IPS DF 6.9 (cell line): Measurements from ENCODE around the gene RPH3AL.
"Not testable (repeated sequence)": the region's sequence is repeated elsewhere in the genome, so short reads cannot be mapped to it uniquely, and the experiment has no call there.

Source experiments
- DNase-seq: peaks from one replicate; pipeline ENCODE4 v3.0.0-alpha.2; 2013; ENCODE audit warnings: low read depth, low spot score
- H3K27ac ChIP-seq: one replicate; pipeline ENCODE4 v1.5.1; 2013; ENCODE audit warnings: low read length, control low read depth
- H3K27me3 ChIP-seq: 2 replicates; pipeline ENCODE4 v1.6.1; 2013; ENCODE audit warnings: mild to moderate bottlenecking, low read length; ENCODE audit not compliant: control insufficient read depth, insufficient read depth
- H3K36me3 ChIP-seq: 2 replicates; pipeline ENCODE4 v1.6.1; 2013; ENCODE audit warnings: low read length; ENCODE audit not compliant: control insufficient read depth, insufficient read depth
- H3K4me1 ChIP-seq: 2 replicates; pipeline ENCODE4 v1.6.1; 2013; ENCODE audit warnings: low read length; ENCODE audit not compliant: control insufficient read depth, insufficient read depth
- H3K4me3 ChIP-seq: 2 replicates; pipeline ENCODE4 v1.5.1; 2013; ENCODE audit warnings: mild to moderate bottlenecking, low read length
- H3K9me3 ChIP-seq: 2 replicates; pipeline ENCODE4 v1.6.1; 2013; ENCODE audit warnings: low read length, inconsistent platforms; ENCODE audit not compliant: control insufficient read depth, insufficient read depth
- WGBS: extraction: QIAGEN DNeasy Blood & Tissue Kit; methylation state at CpG from one replicate; pipeline ENCODE4 v1.1.7; 2013; ENCODE audit warnings: mixed read lengths, missing lambda C conversion rate; ENCODE audit not compliant: insufficient read length, insufficient coverage; 5-methylcytosine and 5-hydroxymethylcytosine counted together

Gene RPH3AL

DNA sequence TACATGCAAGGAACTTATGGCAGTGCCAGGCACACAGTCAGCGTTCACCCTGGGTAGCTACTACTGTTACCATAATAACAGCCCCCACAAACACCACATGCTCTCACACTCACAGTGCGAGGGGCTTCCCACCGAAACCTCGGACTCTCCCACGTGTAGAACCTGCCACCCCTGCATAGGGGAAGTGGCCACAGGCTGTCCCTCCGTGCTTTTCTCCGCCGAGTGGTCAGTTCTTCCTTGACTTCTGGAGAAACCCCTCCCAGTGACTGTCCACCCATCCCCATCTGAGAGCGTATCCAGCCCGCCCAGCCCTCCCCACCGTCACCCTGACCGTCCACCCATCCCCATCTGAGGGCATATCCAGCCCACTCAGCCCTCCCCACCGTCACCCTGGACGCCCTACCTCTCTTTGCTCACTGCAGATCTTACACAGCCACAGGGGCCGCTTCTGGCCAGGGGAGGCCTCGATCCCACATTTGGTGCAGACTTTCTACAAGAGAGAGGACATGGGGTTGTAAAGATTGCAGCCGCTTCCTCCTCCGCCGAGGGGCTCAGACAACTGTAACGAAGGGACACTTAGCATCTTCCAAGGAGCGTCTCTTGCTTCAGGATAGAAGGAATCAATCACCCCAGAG, 71.1 kb downstream of the RPH3AL start:
- Histone ChIP-seq H3K4me1 (peaks cover 2% of the 10 kb centered on the region; the same call in 1 of the 2 replicates), H3K9me3 (no peaks in the 10 kb centered on the region), H3K4me3 (no peak overlapping the region), H3K36me3 (no peaks in the 10 kb centered on the region; the same call in 1 of the 2 replicates), H3K27ac (no peak overlapping the region), H3K27me3 (no peaks in the 10 kb centered on the region)
- no peak for DNase-seq
- no CpG with 5 or more reads among the region's 21 CpGs for WGBS

DNA sequence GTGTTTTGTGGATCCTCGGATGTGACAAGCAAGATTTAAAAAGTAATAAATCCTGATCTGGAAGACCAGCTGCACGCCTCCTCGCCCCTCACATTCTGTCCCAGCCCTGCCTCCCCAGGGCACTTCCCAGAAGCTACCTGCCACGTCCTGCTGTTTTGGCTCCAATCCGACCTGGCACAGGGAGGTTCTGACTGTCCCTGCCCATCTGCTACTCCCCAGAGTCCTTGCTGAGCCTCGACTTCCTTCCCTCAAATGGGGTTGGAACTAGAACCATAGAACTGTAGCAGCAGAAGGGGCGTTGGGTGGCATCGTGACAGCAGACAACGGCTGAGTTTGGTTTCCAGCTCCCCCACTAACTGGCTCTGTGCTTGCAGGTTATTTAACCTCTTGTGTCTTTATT, 71.7 kb downstream of the RPH3AL start:
- no peaks in the 10 kb centered on the region for H3K4me1 ChIP-seq
- no peak for DNase-seq
- no peak overlapping the region for H3K27ac ChIP-seq
- no peaks in the 10 kb centered on the region for H3K27me3 ChIP-seq
- H3K36me3 ChIP-seq = no peaks in the 10 kb centered on the region; the same call in 1 of the 2 replicates
- WGBS = no CpG with 5 or more reads among the region's 9 CpGs
- H3K4me3 ChIP-seq = no peak overlapping the region
- no peaks in the 10 kb centered on the region for H3K9me3 ChIP-seq

DNA sequence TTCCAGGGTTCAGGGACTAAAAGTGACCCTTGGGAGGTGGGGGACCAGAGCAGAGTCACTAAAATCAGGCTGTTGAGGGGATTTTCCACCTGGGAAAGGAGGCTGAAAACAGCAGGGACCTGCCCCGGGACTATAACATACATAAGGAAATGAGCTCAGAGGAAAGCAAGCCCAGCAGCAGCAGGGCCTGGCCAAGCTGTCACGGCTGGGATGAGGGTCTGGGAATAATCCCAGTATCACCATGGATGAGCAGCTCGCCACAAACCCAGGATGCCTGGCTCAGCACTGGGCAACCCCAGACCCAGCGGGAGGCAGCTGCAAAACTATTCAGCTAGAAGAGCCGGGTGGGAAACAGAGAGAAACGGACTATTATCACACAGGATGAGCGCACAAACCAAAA, 72.4 kb downstream of the RPH3AL start:
- H3K4me3 ChIP-seq = no peak overlapping the region
- no peaks in the 10 kb centered on the region; the same call in 1 of the 2 replicates for H3K36me3 ChIP-seq
- no peak for DNase-seq
- no peaks in the 10 kb centered on the region for H3K9me3 ChIP-seq
- no peak overlapping the region for H3K27ac ChIP-seq
- WGBS = no CpG with 5 or more reads among the region's 7 CpGs
- H3K27me3 ChIP-seq = no peaks in the 10 kb centered on the region
- no peaks in the 10 kb centered on the region for H3K4me1 ChIP-seq

DNA sequence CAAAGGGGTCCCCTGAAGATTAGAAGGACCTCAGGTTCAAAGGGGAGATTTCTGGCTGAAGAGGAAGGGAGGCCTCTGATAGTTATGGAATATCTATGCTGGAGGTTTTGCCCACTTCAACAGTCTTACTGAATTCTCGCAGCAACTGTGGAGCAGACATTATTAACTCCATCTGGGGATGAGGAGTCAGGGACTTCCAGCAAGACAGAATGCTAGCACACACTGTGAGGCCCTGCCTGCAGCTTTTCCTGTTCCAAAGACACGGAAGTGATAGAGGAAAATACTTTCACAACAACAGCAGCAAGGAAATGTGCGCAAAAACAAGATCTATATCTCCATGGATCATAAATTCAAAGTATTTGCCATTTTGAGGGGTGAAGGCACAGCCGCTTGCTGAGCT, 72.8 kb downstream of the RPH3AL start:
- WGBS = no CpG with 5 or more reads among the region's 4 CpGs
- Histone ChIP-seq H3K9me3 (no peaks in the 10 kb centered on the region), H3K36me3 (no peaks in the 10 kb centered on the region; the same call in 1 of the 2 replicates), H3K27ac (no peak overlapping the region), H3K4me1 (no peaks in the 10 kb centered on the region), H3K4me3 (no peak overlapping the region), H3K27me3 (no peaks in the 10 kb centered on the region)
- DNase-seq = no peak

DNA sequence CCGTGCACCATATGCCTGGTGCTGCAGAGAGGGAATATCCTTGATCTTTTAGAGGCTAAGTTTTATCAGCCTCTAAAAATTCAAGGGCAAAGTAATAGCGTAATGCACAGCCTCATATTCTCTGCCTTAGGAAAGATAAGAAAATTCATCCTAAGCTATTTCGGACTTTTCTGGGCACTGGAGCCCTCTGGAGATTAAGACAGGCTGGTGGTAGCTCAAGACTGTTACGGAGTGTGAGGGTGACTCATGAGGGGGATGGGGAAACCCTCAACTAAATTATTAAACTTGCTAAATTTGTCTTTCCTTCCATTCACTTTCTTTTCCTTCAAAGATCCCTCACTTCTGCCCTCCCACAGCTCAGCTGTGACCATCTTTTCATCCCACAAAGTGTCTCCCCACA, 73.3 kb downstream of the RPH3AL start:
- WGBS = no CpG with 5 or more reads among the region's 4 CpGs
- DNase-seq = no peak
- no peaks in the 10 kb centered on the region for H3K9me3 ChIP-seq
- no peaks in the 10 kb centered on the region; the same call in 1 of the 2 replicates for H3K36me3 ChIP-seq
- no peak overlapping the region for H3K4me3 ChIP-seq
- H3K27ac ChIP-seq = no peak overlapping the region
- H3K4me1 ChIP-seq = no peaks in the 10 kb centered on the region
- H3K27me3 ChIP-seq = no peaks in the 10 kb centered on the region

DNA sequence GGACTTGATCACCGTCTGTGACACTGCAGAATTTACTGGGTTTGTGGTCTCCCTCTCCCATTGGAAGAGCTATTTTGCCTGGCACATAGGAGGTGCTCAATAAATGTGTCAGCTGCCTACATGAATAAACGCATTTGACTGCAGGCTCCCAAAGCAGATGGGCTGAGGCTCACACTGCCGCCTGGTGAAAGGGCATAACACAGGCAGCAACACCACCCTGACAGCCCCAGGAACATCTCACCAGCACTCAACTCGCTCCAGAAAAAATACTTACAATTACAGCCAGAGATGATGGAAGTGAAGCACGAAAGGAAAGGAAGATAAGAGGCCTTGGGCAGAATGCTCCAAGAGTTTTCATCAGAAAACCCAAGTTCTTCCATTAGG, 73.9 kb downstream of the RPH3AL start:
- Histone ChIP-seq H3K36me3 (no peaks in the 10 kb centered on the region; the same call in 1 of the 2 replicates), H3K27ac (no peak overlapping the region), H3K4me1 (no peaks in the 10 kb centered on the region), H3K9me3 (no peaks in the 10 kb centered on the region), H3K4me3 (no peak overlapping the region), H3K27me3 (no peaks in the 10 kb centered on the region)
- no peak for DNase-seq
- no CpG with 5 or more reads among the region's 5 CpGs for WGBS

DNA sequence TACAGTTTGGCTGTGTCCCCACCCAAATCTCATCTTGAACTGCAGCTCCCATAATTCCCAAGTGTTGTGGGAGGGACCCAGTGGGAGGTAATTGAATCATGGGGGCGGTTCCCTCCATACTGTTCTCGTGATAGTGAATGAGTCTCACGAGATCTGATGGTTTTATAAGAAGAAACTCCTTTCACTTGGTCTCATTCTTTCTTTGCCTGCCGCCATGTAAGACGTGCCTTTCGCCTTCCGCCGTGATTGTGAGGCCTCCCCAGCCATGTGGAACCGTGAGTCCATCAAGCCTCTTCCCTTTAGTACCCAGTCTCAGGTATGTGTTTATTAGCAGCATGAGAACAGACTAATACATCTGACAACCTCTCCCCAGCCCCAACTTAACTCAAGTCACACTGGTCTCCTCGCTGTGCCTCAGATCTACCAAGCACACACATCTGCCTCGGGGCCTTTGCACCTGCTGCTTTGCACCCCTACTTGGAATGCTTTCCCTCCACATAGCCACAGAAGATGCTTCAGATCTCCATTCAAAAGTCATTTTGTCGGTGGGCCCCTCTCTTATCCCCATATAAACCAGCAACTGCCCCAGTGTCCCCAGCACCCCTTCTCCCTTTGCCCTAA, 74.4 kb downstream of the RPH3AL start:
- H3K4me1 ChIP-seq = no peaks in the 10 kb centered on the region
- H3K27me3 ChIP-seq = no peaks in the 10 kb centered on the region
- no peaks in the 10 kb centered on the region; the same call in 1 of the 2 replicates for H3K36me3 ChIP-seq
- no peak for DNase-seq
- no peaks in the 10 kb centered on the region for H3K9me3 ChIP-seq
- WGBS = no CpG with 5 or more reads among the region's 12 CpGs
- H3K27ac ChIP-seq = no peak overlapping the region
- H3K4me3 ChIP-seq = no peak overlapping the region

DNA sequence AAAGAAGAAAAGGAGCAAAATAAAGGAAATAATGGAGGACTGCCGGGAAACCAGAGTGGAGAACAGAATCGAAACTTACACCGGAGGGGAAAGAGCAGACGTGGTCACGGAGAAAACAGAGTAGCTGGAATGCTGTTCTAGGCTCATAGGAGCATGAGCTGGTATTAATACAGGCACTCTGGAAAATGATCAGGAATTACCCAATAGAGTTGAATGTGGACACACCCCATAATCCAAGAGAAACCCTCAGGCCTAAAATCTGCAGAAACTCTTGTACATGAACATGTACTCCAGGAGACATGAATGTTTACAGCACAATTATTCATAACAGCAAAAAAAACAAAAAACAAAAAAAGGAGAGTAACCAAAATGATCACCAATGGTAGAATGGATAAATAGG, 77.7 kb downstream of the RPH3AL start:
- WGBS = no CpG with 5 or more reads among the region's 5 CpGs
- H3K4me1 ChIP-seq = peaks cover 2% of the 10 kb centered on the region; the same call in 1 of the 2 replicates
- no peaks in the 10 kb centered on the region for H3K27me3 ChIP-seq

DNA sequence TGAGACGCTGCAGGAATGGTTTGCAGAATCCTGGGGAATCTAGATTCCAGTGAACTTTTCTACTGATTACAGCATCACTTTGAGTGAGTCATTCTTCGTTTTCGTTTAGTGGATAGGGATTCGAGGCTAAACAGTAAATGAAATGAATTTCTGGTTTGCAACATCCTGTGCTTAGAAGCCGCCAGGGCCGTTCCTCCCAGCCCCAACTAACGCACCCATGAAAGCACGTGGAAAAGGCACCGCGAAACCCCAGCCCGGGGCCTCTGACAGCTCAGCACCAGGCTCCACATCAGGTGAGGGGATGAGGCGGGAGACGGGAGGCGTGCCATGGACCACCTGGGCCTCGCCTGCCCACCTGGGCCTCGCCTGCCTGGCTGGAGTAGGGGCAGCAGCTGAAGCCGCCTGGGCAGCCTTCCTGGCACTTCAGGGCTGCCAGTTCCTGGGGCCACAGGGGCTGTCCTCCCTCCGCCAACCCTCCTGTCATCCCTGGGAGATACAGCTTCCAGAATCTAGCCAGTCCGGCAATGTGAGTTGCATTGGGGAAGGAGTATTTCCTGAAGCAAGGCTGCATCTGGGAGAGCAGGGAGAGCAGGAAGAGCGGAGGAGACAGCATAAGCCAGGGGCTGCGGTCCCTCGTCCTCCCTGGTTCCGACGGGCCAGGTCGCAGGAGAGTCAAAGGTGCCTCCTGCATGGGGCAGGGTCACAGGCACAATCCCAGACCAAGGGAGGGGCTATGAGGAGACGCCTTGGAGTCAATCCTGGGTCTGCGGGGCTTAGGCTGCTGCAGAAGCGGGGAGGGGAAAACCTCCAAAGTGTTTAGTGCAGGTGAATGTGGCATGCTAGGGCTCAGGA, 78.4 kb downstream of the RPH3AL start:
- Histone ChIP-seq H3K9me3 (no peaks in the 10 kb centered on the region), H3K27ac (no peak overlapping the region), H3K27me3 (no peaks in the 10 kb centered on the region), H3K36me3 (no peaks in the 10 kb centered on the region), H3K4me3 (no peak overlapping the region), H3K4me1 (peaks cover 2% of the 10 kb centered on the region; the same call in 1 of the 2 replicates)
- no peak for DNase-seq
- WGBS = no CpG with 5 or more reads among the region's 28 CpGs

More for the DNA sequence above, 77.7 kb downstream of the RPH3AL start:
- Histone ChIP-seq H3K27ac (no peak overlapping the region), H3K36me3 (no peaks in the 10 kb centered on the region), H3K4me3 (no peak overlapping the region), H3K9me3 (no peaks in the 10 kb centered on the region)
- DNase-seq = no peak

DNA sequence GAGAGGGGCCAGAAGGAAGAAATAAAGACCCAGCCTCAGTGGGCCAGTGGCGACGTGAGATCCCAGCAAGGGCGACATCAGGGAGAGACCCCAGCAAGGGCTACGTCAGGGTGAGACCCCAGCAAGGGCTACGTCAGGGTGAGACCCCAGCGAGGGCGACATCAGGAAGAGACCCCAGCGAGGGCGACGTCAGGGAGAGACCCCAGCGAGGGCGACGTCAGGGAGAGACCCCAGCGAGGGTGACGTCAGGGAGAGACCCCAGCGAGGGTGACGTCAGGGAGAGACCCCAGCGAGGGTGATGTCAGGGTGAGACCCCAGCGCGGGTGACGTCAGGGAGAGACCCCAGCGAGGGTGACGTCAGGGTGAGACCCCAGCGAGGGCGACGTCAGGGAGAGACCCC, 79.8 kb downstream of the RPH3AL start:
- H3K27me3 ChIP-seq, H3K4me3 ChIP-seq, DNase-seq, H3K27ac ChIP-seq, H3K4me1 ChIP-seq, H3K36me3 ChIP-seq, H3K9me3 ChIP-seq: not testable (repeated sequence)
- WGBS = no CpG with 5 or more reads among the region's 26 CpGs
